Measurements from ENCODE around the gene GRK3.

DNA sequence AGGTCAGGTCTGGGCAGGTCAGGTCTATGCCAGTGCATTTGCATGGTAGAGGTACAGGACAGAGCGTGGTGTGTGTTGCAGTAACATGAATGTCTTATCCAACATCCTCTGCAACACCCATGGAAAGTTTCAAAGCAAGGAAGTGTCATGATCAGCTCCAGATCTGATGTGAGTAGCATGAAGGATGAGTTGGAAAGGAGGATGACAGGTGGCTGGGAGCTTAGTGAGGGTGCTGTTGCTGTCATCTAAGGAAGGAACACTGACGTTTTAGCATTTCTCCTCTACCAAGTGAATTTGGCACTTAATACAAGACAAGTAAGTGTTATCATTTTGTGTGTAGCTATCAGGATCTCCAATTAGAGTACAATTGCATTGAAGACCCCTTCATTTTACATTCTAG lies 65.1 kb downstream of the GRK3 start:
- TF ChIP-seq ZNF274 (IDR thresholded peaks at IDR 0.05; ENCODE audit: low read depth, low read length), result no peak
- TF ChIP-seq YY1 (IDR thresholded peaks at IDR 0.05; ENCODE audit: insufficient read depth, insufficient read length), result no peak
- no peak for TF ChIP-seq SUZ12 (IDR thresholded peaks at IDR 0.05; ENCODE audit: extremely low read depth, insufficient read depth, insufficient read length)

All from NT2/D1 (cell line).